C4-2B (cell line): ENCODE results near the gene HPGD.

Experiments
- ZFX ChIP-seq: fragments of 450-650 bp; IDR thresholded peaks from 2 replicates; pipeline ENCODE4 v1.6.1; 2017
- TF ChIP-seq, protein P1 (sequence below): fragments of 450-650 bp; conservative IDR thresholded peaks from 2 replicates; pipeline ENCODE4 v1.5.1; 2017; ENCODE audit warnings: mild to moderate bottlenecking

DNA sequence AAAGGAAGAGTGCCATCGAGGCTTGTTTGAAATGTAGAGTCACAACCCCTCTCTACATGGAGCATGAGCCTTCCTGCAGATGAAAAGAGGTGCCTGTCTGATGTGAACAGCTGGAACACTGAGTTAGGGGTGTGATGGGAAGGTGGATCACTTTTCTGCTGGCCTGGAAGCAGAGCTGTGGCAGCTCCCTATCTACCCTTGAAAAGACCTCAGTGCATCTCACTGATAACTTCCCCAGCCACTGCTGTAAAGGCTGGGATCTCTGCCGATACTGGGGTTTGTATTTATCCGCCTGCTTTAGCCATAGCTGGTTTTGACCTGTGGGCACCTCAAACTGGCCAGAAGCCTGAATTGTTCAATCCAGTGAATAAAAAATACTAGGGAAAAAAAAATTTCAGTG lies 46.8 kb downstream of the HPGD start:
- TF ChIP-seq, protein P1, sequence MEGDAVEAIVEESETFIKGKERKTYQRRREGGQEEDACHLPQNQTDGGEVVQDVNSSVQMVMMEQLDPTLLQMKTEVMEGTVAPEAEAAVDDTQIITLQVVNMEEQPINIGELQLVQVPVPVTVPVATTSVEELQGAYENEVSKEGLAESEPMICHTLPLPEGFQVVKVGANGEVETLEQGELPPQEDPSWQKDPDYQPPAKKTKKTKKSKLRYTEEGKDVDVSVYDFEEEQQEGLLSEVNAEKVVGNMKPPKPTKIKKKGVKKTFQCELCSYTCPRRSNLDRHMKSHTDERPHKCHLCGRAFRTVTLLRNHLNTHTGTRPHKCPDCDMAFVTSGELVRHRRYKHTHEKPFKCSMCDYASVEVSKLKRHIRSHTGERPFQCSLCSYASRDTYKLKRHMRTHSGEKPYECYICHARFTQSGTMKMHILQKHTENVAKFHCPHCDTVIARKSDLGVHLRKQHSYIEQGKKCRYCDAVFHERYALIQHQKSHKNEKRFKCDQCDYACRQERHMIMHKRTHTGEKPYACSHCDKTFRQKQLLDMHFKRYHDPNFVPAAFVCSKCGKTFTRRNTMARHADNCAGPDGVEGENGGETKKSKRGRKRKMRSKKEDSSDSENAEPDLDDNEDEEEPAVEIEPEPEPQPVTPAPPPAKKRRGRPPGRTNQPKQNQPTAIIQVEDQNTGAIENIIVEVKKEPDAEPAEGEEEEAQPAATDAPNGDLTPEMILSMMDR: no peak
- no peak for TF ChIP-seq ZFX
